ENCODE data around the gene RAET1G.
"Not testable (repeated sequence)": the region's sequence is repeated elsewhere in the genome, so short reads cannot be mapped to it uniquely, and the experiment has no call there.

Gene RAET1G

GRCh38 chr6:149953934-149954327 lies 31.0 kb upstream of the RAET1G start:
- not testable (repeated sequence) for DNase-seq (ENCODE audit: low spot score)

- DNase-seq (ENCODE audit: low spot score) = not testable (repeated sequence)
These were observed 30.5 kb upstream of the RAET1G start for GRCh38 chr6:149953390-149953789.

- DNase-seq (ENCODE audit: low spot score) = no peak
These were observed 28.7 kb upstream of the RAET1G start for GRCh38 chr6:149951626-149952025.

GRCh38 chr6:149951096-149951495 lies 28.2 kb upstream of the RAET1G start:
- no peak for DNase-seq (ENCODE audit: low spot score)

- DNase-seq (ENCODE audit: low spot score) = no peak
These were observed 27.5 kb upstream of the RAET1G start for GRCh38 chr6:149950423-149950822.

GRCh38 chr6:149948616-149949015 lies 25.7 kb upstream of the RAET1G start:
- no peak for DNase-seq (ENCODE audit: low spot score)

GRCh38 chr6:149948011-149948410 lies 25.1 kb upstream of the RAET1G start:
- DNase-seq (ENCODE audit: low spot score) = no peak

- DNase-seq (ENCODE audit: low spot score) = not testable (repeated sequence)
These were observed 24.6 kb upstream of the RAET1G start for GRCh38 chr6:149947533-149947932.

- DNase-seq (ENCODE audit: low spot score) = not testable (repeated sequence)
These were observed 23.7 kb upstream of the RAET1G start for GRCh38 chr6:149946631-149947030.

GRCh38 chr6:149945276-149945675 lies 22.4 kb upstream of the RAET1G start:
- not testable (repeated sequence) for DNase-seq (ENCODE audit: low spot score)

GRCh38 chr6:149943321-149943720 lies 20.4 kb upstream of the RAET1G start:
- DNase-seq (ENCODE audit: low spot score) = not testable (repeated sequence)

- DNase-seq (ENCODE audit: low spot score) = no peak
These were observed 19.5 kb upstream of the RAET1G start for GRCh38 chr6:149942461-149942829.

GRCh38 chr6:149941583-149942460 lies 18.9 kb upstream of the RAET1G start, which contains the start of gene ULBP2:
TSS of gene ULBP2 (plus strand) at chr6:149942014. CDS start at chr6:149942073, 59 bp downstream.
- peak; percentile 98 for DNase-seq (ENCODE audit: low spot score)

- DNase-seq (ENCODE audit: low spot score) = no peak
These were observed 17.7 kb upstream of the RAET1G start for GRCh38 chr6:149940672-149940982.

- no peak for DNase-seq (ENCODE audit: low spot score)
These were observed 17.2 kb upstream of the RAET1G start for GRCh38 chr6:149939909-149940671.

- DNase-seq (ENCODE audit: low spot score) = no peak
These were observed 16.4 kb upstream of the RAET1G start for GRCh38 chr6:149939356-149939648.

- DNase-seq (ENCODE audit: low spot score) = no peak
These were observed 15.8 kb upstream of the RAET1G start for GRCh38 chr6:149938571-149939355.

- not testable (repeated sequence) for DNase-seq (ENCODE audit: low spot score)
These were observed 15.2 kb upstream of the RAET1G start for GRCh38 chr6:149938013-149938570.

- DNase-seq (ENCODE audit: low spot score) = no peak
These were observed 13.8 kb upstream of the RAET1G start for GRCh38 chr6:149936743-149937142.

GRCh38 chr6:149935668-149936067 lies 12.7 kb upstream of the RAET1G start:
- no peak for DNase-seq (ENCODE audit: low spot score)

- no peak for DNase-seq (ENCODE audit: low spot score)
These were observed 12.3 kb upstream of the RAET1G start for GRCh38 chr6:149935246-149935645.
